Measurements from ENCODE around the gene CREB5.

CREB5 gene

DNA sequence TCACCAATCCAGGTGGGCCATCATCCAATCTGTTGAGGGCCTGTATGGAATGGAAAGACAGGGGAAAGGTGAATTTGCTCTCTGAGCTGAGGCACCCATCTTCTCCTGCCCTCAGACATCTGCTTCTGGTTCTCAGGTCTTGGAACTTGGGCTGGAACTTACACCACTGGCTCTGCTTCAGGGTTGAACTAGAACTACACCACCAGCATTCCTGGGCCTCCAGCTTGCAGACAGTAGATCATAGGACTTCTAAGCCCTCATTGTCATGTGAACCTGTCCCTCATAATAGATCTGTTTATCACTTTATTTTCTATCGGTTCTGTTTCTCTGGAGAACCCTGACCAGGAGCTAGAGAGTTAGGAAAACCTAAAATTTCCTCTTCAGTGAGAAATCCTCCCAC, 233.5 kb downstream of the CREB5 start:
- no peaks in the 10 kb centered on the region for H3K9me3 Mint-ChIP-seq
- H3K4me1 Mint-ChIP-seq (ENCODE audit: low read depth) = no peaks in the 10 kb centered on the region
- peaks cover 6% of the 10 kb centered on the region for H3K27me3 Mint-ChIP-seq (ENCODE audit: low read depth)
- H3K4me3 Mint-ChIP-seq = no peak overlapping the region
- H3K27ac Mint-ChIP-seq = no peak overlapping the region
- H3K36me3 Mint-ChIP-seq (ENCODE audit: low read depth) = no peaks in the 10 kb centered on the region

DNA sequence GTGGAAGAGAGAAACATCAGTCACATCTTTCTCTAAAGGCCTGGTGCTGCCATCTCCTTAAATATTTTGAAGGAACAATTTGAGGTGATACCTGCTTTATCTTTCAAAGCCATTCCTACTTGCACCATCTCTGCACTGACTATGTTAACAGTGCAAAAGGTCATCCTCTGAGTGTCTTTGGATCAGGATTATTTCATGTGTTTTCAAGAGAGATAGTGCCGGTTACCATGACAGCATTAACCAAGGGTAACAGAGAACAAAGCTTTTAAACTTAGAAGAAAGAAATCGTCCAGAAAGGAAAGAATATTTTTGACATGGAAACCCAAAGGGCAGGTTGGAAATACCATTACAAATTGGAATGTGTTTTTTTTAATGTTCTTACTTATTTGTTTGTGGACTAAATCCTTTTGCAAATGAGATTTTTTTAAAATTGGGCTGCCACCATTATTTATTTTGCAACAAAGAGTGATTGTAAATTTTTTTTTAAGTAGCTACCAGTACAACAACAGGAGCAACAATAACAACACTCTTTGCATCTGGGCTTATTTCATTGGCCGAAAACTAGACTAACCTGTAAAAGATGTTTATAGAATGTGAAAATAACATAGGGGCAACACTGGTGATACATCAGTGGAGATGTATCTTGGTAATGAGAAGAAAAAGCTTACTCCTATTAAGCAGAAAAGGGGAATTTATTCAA, 234.2 kb downstream of the CREB5 start:
- peaks cover 6% of the 10 kb centered on the region for H3K27me3 Mint-ChIP-seq (ENCODE audit: low read depth)
- H3K9me3 Mint-ChIP-seq = no peaks in the 10 kb centered on the region
- H3K4me1 Mint-ChIP-seq (ENCODE audit: low read depth) = no peaks in the 10 kb centered on the region
- no peaks in the 10 kb centered on the region for H3K36me3 Mint-ChIP-seq (ENCODE audit: low read depth)
- H3K27ac Mint-ChIP-seq = no peak overlapping the region
- no peak overlapping the region for H3K4me3 Mint-ChIP-seq

DNA sequence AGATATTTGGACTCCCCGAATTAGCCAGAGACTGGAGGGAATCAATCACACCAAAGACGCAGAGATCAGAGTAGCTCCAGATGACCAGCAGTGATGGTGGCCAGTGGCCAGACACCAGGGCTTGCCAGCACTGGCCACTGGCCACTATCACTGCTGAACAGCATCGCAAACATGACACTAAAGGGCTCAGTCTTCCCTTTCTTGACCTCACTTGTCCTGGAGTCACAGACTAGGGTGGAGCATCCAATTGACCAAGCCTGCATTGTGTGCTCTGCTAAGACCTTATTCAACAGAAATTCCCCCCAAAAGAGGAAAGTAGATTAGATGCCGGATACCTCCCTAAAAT, 234.7 kb downstream of the CREB5 start:
- Mint-ChIP-seq H3K9me3 (no peaks in the 10 kb centered on the region), H3K27ac (no peak overlapping the region), H3K27me3 (ENCODE audit: low read depth) (peaks cover 6% of the 10 kb centered on the region)

DNA sequence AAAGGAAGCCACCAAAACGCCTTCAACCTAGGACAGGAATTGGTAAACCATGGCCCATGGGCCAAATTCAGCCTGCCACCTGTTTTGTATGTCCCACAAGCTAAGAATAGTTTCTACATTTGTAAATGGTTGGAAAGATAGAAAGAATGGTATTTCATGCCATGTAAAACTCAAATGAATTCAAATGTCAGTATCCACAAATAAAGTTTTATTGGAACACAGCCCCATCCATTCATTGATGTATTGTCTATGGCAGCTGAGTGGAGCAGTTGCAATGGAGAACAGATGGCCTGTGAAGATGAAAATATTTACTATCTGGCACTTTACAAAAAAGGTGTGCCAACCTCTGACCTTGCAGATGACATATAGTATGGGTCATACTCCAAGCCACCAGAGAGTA, 236.9 kb downstream of the CREB5 start:
- Mint-ChIP-seq H3K36me3 (ENCODE audit: low read depth) (no peaks in the 10 kb centered on the region), H3K27me3 (ENCODE audit: low read depth) (peaks cover 6% of the 10 kb centered on the region), H3K9me3 (no peaks in the 10 kb centered on the region), H3K27ac (no peak overlapping the region), H3K4me3 (no peak overlapping the region), H3K4me1 (ENCODE audit: low read depth) (no peaks in the 10 kb centered on the region)

More for the DNA sequence above, 234.7 kb downstream of the CREB5 start:
- H3K4me1 Mint-ChIP-seq (ENCODE audit: low read depth) = no peaks in the 10 kb centered on the region
- no peaks in the 10 kb centered on the region for H3K36me3 Mint-ChIP-seq (ENCODE audit: low read depth)
- H3K4me3 Mint-ChIP-seq = no peak overlapping the region

DNA sequence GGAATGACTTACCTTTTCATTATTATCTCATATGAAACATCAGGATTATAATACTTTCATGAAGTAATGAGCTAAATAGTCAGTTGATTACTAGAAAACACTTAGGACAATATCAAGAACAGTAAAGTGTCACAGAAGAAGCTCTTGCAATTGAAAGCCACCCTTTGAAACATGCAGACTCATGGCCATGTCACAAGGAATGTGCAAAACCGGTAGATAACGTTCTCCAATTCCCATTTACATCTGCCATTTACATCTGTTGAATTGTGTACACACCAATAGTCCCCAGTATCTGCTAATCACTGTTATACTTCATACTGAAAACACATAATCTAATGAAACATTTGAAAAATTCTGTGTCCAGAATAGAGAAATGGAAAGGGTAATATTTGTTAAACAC, 237.5 kb downstream of the CREB5 start:
- no peak overlapping the region for H3K4me3 Mint-ChIP-seq
- peaks cover 6% of the 10 kb centered on the region for H3K27me3 Mint-ChIP-seq (ENCODE audit: low read depth)
- H3K27ac Mint-ChIP-seq = no peak overlapping the region
- no peaks in the 10 kb centered on the region for H3K9me3 Mint-ChIP-seq
- H3K36me3 Mint-ChIP-seq (ENCODE audit: low read depth) = no peaks in the 10 kb centered on the region
- H3K4me1 Mint-ChIP-seq (ENCODE audit: low read depth) = no peaks in the 10 kb centered on the region

DNA sequence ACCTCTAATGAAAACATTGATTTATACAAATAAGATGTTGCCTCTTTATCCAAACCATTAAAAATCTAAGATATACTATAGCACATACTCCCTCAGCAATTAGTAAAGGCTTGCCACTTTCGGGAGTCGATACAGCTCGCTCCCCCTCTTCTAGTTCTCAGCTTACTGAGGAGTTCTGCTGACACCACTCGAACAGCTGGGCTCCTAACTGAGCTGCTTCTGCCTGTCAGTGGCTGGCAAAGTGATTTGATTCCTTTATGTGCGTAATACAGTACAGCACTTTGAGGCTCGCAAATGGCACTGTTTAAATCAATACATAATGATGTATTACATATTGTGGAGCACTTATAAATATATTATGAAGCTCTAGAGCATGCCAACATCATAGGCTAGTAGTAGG, 241.8 kb downstream of the CREB5 start:
- Mint-ChIP-seq H3K27ac (no peak overlapping the region), H3K4me1 (ENCODE audit: low read depth) (no peaks in the 10 kb centered on the region), H3K27me3 (ENCODE audit: low read depth) (peaks cover 3% of the 10 kb centered on the region), H3K9me3 (no peaks in the 10 kb centered on the region), H3K36me3 (ENCODE audit: low read depth) (no peaks in the 10 kb centered on the region), H3K4me3 (no peak overlapping the region)

DNA sequence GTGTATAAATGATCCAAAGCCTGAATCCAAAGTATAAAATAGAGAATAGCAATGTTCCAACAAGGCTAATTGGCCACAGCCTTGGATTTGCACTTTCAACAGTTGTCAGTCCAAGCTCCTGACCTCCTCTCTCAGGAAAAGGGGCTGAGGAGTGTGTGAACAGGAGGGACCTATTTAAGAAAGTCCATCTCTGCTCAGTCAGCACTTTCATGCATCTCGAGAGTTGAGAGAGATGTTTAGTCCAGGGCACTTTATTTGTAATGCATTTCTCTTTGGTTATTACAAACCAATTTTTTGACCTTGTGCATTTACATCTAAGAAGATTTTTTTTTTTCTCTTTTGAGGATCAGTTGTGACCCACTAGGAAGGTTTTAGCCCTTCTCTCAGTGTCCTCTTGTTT, 244.2 kb downstream of the CREB5 start:
- Mint-ChIP-seq H3K36me3 (ENCODE audit: low read depth) (peaks cover 2% of the 10 kb centered on the region), H3K27me3 (ENCODE audit: low read depth) (peaks cover 2% of the 10 kb centered on the region), H3K4me1 (ENCODE audit: low read depth) (no peaks in the 10 kb centered on the region), H3K9me3 (peaks cover 14% of the 10 kb centered on the region), H3K27ac (no peak overlapping the region), H3K4me3 (no peak overlapping the region)

DNA sequence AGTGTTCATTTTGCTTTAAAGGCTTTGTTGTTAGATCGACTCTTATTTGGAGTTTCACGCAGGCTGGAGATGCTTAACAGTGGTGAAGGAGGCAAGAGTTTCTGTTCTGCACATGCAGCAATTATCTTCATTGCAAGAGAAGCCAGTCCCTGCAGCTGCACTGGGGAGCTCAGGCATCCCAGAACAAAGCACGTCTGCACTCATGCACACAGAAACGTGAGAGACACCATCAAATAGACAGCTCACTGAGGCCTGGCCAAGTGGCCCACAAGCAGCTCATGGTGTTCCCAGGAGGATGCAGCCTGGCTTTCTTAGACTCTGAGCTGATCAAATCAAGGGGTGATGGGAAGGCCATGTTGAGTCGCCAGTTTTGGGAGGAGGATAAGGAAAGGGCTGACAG, 246.1 kb downstream of the CREB5 start:
- peaks cover 22% of the 10 kb centered on the region for H3K9me3 Mint-ChIP-seq
- no peak overlapping the region for H3K4me3 Mint-ChIP-seq
- H3K4me1 Mint-ChIP-seq (ENCODE audit: low read depth) = peaks cover 2% of the 10 kb centered on the region
- H3K27ac Mint-ChIP-seq = no peak overlapping the region
- peaks cover 4% of the 10 kb centered on the region for H3K36me3 Mint-ChIP-seq (ENCODE audit: low read depth)
- H3K27me3 Mint-ChIP-seq (ENCODE audit: low read depth) = peaks cover 14% of the 10 kb centered on the region

DNA sequence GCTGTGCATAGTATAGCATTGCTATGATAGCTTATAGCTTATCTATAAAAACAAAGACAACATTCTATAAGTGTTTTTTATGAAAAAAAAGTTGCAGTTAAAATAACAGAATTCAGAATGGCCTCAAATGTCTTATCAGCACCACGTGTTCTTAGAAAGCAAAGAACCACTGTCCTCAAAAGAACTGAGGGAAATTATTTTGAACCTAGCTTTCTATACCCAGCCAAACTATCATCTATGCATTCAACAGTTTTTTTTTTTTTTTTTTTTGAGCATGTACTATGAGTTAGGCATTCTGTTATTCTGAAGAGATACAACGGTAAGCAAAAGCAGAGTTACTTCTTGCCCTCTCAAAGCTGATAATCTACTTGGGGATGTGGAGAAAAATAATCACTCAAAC, 247.8 kb downstream of the CREB5 start:
- Mint-ChIP-seq H3K36me3 (ENCODE audit: low read depth) (peaks cover 4% of the 10 kb centered on the region), H3K4me3 (no peak overlapping the region), H3K27ac (no peak overlapping the region), H3K27me3 (ENCODE audit: low read depth) (peaks cover 21% of the 10 kb centered on the region), H3K9me3 (peaks cover 22% of the 10 kb centered on the region), H3K4me1 (ENCODE audit: low read depth) (peaks cover 2% of the 10 kb centered on the region)

DNA sequence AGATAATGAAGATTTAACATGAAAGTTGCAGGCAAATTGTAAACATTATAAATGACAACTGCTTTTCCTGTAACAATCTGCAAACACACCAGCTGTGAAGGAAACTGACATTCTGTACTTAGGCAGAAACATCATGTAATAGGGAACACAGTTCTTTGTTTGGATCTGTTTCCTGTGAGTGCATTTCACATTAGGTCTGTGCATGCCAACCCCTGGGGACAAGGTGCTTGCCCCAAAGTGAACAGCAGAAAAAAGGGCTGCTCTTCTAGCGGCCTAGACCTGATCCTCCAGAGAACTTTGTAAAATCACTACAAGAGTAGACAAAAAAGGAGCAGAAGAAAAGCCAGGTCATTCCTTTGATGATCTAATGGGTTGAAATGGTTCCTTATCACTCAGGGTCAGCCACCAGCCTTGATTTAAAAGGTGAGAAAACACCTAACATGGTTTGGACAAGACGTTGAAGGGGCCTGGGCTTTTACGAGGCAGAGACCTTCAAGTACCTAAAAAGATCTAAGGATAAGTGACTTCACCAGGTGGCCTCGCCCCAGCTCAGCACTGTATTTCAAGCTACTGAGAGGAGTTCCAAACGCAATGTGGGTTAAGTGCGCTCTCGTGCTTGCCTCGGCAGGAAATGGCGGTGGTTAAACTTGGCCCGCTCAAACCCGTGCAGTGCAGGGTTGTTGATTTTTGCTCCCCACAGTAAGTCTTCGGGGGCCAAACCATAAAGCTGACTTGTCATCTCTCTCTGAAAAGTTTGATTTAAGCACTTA, 249.7 kb downstream of the CREB5 start:
- Mint-ChIP-seq H3K9me3 (peaks cover 22% of the 10 kb centered on the region), H3K4me3 (no peak overlapping the region), H3K36me3 (ENCODE audit: low read depth) (peaks cover 4% of the 10 kb centered on the region), H3K27me3 (ENCODE audit: low read depth) (peaks cover 21% of the 10 kb centered on the region), H3K4me1 (ENCODE audit: low read depth) (peaks cover 2% of the 10 kb centered on the region), H3K27ac (no peak overlapping the region)

DNA sequence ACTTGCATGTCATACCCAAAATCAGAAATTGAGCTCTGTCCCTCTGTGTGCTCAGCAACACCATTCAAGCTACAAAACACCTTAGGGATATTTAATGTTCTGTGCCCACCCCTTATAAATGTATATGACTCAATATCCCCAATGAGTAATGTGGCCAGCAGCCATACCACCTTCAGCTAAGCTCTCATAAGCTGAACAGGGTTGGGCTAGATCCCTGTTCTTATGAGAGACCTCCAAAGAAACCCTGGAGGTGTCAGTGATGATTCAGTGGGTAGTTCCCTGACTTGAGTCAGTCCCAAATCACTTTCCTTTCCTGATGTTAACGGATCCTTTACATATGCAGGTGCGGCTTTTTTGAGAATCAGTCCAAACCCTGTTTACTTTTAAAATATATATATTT, 253.8 kb downstream of the CREB5 start:
- Mint-ChIP-seq H3K9me3 (peaks cover 12% of the 10 kb centered on the region), H3K4me1 (ENCODE audit: low read depth) (peaks cover 2% of the 10 kb centered on the region), H3K4me3 (no peak overlapping the region), H3K27me3 (ENCODE audit: low read depth) (peaks cover 21% of the 10 kb centered on the region), H3K36me3 (ENCODE audit: low read depth) (peaks cover 4% of the 10 kb centered on the region), H3K27ac (no peak overlapping the region)

DNA sequence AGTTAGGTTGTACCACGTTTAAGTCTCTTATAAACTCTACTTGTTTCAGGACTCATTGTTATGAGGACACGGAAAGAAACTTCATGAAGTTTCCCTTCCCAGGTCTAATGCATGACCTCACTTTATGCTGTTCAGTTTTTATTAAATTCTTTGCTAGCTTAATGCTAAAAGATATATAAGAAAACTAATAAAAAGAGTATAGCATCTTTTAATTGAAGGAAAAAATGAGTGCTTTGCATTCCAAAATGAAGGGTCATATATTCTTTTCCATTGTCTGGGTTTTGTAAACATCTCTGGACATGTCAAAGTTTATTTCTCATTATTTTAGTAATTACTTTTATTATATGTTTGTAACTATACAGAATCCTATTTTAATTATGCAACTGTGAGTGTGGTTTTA, 255.8 kb downstream of the CREB5 start:
- no peak overlapping the region for H3K4me3 Mint-ChIP-seq
- H3K4me1 Mint-ChIP-seq (ENCODE audit: low read depth) = no peaks in the 10 kb centered on the region
- peaks cover 7% of the 10 kb centered on the region for H3K27me3 Mint-ChIP-seq (ENCODE audit: low read depth)

DNA sequence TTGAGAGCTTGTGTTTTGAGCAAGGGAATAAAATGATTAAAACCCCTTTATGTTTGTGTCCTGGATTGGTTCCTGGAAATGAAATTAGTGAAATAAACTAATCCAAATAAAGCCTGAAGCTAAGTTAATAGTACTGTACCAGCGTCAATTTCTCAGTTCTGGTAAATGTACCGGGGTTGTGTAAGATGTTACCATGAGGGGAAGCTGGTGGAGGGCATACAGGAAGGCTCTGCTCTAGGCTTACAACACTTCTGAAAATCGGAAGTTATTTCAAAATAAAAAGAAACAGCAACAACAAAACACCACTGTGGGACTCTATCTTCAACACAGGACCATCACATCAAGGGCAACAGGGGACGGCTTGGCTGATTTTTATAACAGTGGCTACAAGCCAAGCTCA, 257.0 kb downstream of the CREB5 start:
- H3K4me1 Mint-ChIP-seq (ENCODE audit: low read depth) = no peaks in the 10 kb centered on the region
- no peaks in the 10 kb centered on the region for H3K9me3 Mint-ChIP-seq
- no peaks in the 10 kb centered on the region for H3K36me3 Mint-ChIP-seq (ENCODE audit: low read depth)
- peaks cover 2% of the 10 kb centered on the region for H3K27me3 Mint-ChIP-seq (ENCODE audit: low read depth)
- no peak overlapping the region for H3K4me3 Mint-ChIP-seq
- no peak overlapping the region for H3K27ac Mint-ChIP-seq

More for the DNA sequence above, 255.8 kb downstream of the CREB5 start:
- no peaks in the 10 kb centered on the region for H3K36me3 Mint-ChIP-seq (ENCODE audit: low read depth)
- no peak overlapping the region for H3K27ac Mint-ChIP-seq
- no peaks in the 10 kb centered on the region for H3K9me3 Mint-ChIP-seq

DNA sequence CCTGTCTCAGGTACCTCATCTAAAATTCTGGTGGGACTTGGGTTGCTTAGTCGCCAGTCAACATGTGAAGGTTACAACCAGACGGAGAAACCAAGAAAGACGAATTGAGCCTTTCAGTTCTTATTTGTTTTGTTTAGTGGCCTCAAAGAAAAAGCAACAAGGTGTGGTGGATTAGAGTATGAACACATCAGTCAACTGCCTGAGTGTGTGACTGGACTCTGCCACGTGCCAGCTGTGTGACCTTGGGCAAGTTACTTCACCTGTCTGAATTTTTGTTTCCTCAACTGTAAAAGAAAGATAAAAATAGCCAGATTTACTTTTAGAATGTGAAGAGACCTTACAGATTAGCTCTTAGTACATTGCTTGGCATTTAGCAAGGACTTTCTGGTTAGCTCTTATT, 259.2 kb downstream of the CREB5 start:
- Mint-ChIP-seq H3K4me1 (ENCODE audit: low read depth) (no peaks in the 10 kb centered on the region), H3K36me3 (ENCODE audit: low read depth) (no peaks in the 10 kb centered on the region), H3K27me3 (ENCODE audit: low read depth) (no peaks in the 10 kb centered on the region), H3K9me3 (no peaks in the 10 kb centered on the region), H3K27ac (no peak overlapping the region), H3K4me3 (no peak overlapping the region)

DNA sequence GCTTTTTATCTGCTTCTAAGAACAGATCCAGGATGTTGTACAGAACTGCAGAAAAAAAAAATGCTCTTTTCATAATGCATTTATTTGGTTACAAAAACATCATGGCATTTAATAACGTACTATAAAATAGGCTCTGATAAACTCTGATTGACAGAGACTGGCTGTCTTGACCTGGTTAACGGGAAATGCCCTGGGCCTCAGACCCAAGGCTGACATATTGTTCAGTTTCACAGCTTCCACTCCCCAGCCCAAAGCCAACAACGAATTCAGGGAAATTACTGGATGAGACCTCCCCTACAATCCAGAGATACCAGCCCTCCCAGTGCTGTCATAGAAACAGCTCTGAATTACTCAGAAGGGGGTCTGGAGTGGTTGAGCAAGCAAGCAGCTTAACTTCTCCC, 260.1 kb downstream of the CREB5 start:
- H3K27me3 Mint-ChIP-seq (ENCODE audit: low read depth) = no peaks in the 10 kb centered on the region
- H3K9me3 Mint-ChIP-seq = no peaks in the 10 kb centered on the region
- no peaks in the 10 kb centered on the region for H3K36me3 Mint-ChIP-seq (ENCODE audit: low read depth)
- no peak overlapping the region for H3K4me3 Mint-ChIP-seq
- H3K4me1 Mint-ChIP-seq (ENCODE audit: low read depth) = no peaks in the 10 kb centered on the region
- no peak overlapping the region for H3K27ac Mint-ChIP-seq
